Cerebellar cortex (tissue), 1 donor: ENCODE measurements around the gene SIX2.

Source experiments
- DNase-seq: peaks from one replicate; pipeline ENCODE4 v3.0.0-alpha.2; 2015; ENCODE audit warnings: low spot score

The SIX2 gene

GRCh38 chr2:45018023-45018422, 8.8 kb upstream of the SIX2 start:
- DNase-seq, result no peak

- no peak for DNase-seq
Observed at GRCh38 chr2:45014831-45015230, 5.6 kb upstream of the SIX2 start.

DNA sequence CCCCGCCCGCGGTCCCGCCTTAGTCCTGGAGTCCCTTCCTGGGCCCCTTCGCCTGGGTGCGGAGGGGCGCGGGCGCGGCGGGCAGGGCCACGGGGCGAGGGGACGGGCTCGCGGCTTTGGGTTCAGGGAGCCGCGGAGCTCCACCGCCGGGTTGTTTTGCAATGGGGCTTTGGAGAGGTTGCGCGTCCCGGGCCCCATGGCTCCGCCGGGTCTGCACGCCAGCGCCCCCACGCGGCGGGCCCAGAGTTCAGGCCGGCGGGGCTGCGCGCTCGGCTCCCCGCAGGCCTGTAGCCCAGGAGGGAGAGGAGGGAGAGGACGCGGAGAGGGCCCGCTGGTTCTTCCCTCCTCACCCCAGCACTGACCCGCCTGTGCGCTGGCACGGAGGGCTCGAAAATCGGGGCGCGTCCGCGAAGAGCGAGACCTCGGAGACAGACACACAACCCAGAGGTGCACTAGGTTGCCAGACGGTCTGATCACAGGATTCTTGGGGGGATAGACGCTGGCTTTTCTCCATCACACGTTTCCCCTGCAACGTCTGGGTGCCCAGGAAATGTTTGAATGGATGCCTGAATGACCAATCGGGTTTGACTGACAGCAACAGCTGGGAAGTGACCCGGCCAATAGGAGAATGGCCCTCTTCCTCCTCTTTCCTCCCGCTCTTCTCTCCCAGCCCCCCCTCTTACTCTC, 4.9 kb upstream of the SIX2 start:
- DNase-seq, result peak; percentile 10

- no peak for DNase-seq
Observed at GRCh38 chr2:45013229-45014015, 4.2 kb upstream of the SIX2 start.

GRCh38 chr2:45012733-45013132, 3.5 kb upstream of the SIX2 start:
- DNase-seq, result no peak

- DNase-seq, result no peak
Observed at GRCh38 chr2:45011621-45012602, 2.7 kb upstream of the SIX2 start.

GRCh38 chr2:45011121-45011520, 1.9 kb upstream of the SIX2 start:
- DNase-seq, result no peak

- no peak for DNase-seq
Observed at GRCh38 chr2:45010702-45011012, 1.4 kb upstream of the SIX2 start.

GRCh38 chr2:45009928-45010701, 863 bp upstream of the SIX2 start:
- no peak for DNase-seq

DNA sequence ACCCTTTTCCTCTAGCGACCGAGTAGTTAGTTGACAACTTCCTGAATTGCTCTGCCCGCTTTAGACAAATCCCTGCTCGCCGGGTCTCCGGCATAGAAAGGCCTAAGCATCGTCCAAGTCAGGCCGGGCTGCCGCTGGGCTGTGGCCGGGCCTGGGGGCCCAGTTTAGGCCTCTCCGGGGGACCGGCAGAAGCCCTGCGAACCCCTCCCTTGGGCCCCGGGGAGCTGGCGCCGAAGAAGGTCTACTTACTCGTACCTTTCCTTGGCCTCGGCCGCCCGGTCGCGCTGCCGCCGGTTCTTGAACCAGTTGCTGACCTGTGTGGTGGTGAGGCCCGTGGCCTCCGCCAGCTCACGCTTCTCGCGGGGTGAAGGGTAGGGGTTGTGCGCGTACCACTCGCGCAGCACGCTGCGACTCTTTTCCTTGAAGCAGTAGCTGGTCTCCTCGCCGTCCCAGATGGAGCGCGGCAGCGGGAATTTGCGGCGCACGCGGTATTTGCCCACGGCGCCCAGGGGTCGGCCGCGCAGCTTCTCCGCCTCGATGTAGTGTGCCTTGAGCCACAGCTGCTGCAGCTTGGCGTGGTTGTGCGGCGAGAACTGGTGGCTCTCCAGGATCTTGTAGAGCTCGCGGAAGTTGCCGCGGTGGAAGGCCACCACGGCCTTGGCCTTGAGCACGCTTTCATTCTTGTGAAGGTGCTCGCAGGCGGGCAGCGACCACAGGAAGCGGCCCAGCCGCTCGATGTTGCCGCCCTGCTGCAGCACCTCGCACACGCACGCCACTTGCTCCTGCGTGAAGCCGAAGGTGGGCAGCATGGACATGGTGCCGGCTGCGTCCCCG, 739 bp downstream of the SIX2 start:
- no peak for DNase-seq

DNA sequence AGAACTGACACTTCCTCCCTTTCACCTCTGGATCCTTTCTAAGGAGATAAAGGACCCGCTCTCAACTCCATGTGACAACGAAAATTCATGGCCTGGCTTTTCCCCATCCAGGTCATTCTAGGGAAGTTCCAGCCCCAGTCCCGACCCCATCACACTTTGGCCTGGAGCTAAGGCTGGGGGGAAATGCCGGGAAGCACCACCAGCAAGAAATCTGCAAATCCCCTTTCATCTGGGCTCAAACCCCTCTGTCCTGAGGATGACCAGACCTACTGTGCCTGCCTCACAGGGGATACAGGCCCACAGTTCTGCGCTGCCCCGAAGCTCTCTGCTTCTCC, 1.3 kb downstream of the SIX2 start:
- DNase-seq, result no peak

GRCh38 chr2:45006942-45007287, 2.3 kb downstream of the SIX2 start:
- DNase-seq, result no peak

DNA sequence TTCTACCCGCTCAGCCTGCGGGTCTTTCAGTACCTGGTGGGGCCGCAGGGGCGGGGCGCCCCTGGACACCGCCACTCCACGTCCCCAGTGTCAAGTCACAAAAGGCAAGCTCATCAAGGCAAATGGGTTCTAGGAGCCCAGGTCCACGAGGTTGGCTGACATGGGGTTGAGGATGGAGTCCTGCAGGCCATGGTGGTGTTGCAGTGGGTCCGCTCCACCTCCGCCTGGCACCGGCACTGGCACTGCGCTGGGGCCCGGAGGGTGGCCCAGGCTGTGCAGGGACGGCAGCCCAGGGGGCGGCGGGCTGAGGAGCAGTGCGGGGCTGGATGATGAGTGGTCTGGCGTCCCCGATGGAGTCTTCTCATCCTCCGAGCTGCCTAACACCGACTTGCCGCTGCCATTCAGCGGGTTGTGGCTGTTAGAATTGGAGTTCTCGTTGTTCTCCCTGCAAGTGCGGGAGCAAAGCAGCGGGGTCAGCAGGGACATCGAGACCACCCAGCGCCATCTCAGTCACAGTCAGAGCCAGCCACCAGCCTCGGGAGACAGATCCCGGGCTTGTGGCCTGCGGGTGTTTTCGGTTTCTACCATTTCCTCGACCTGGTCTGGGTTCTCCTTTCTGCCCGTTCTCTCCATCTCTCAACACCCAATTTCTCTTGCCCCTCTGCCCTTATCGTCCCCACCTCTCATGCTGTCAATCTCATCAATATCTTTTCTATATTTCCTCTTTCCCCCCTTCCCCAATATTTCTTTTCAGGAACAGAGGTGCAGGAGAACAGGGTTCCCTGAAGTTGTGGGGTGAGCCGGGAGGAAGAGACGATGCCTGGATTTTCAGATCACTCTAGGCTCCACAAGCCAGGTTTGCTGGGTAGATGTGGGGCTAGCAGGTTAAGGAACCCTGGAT, 3.0 kb downstream of the SIX2 start:
- no peak for DNase-seq

DNA sequence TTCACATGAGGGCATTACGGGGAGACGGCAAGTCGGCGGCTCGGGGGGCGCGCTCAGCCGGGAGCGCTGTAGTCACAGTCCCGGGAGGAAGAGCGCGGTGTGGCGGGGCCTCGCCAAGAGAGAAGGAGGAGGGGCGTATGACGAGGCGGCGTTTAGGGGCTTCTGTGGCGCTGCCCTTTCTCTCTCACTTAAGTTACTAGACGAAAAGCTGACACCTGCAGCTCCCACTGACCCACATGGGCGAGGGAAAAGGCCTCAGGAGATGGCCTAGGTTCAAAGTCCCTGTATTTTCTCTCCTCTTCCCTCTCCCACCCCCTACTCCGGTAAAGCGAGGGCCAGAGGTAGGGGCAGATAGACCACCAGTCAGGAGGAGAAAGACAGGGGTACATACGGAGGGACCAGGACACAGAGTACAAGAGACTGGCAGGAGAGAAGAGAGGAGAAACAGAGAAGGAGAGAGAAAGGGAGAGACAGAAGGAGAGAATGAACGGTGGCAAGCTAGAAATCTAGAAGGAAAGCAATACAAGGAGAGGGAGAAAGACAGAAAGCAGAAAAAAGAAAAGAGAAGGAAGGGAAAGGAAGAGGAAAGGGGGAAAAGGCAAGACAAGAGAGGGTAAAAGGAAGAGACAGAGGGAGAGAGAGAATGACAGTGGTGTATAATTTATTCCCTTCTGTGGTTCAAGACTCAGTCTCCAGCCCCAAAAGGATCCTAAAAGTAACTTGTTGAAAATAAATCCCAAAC, 3.8 kb downstream of the SIX2 start:
- DNase-seq, result no peak

DNA sequence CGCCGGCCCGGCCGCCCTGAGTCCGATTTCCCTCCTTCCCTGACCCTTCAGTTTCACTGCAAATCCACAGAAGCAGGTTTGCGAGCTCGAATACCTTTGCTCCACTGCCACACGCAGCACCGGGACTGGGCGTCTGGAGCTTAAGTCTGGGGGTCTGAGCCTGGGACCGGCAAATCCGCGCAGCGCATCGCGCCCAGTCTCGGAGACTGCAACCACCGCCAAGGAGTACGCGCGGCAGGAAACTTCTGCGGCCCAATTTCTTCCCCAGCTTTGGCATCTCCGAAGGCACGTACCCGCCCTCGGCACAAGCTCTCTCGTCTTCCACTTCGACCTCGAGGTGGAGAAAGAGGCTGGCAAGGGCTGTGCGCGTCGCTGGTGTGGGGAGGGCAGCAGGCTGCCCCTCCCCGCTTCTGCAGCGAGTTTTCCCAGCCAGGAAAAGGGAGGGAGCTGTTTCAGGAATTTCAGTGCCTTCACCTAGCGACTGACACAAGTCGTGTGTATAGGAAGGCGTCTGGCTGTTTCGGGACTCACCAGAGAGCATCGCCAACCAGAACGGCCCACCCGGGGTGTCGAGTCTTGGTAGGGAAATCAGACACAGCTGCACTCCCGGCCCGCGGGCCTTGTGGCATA, 4.6 kb downstream of the SIX2 start:
- no peak for DNase-seq

GRCh38 chr2:45003579-45004551, 5.4 kb downstream of the SIX2 start:
- no peak for DNase-seq

- no peak for DNase-seq
Observed at GRCh38 chr2:45002686-45003085, 6.6 kb downstream of the SIX2 start.
